ENCODE data around the gene PHACTR4.

DNA sequence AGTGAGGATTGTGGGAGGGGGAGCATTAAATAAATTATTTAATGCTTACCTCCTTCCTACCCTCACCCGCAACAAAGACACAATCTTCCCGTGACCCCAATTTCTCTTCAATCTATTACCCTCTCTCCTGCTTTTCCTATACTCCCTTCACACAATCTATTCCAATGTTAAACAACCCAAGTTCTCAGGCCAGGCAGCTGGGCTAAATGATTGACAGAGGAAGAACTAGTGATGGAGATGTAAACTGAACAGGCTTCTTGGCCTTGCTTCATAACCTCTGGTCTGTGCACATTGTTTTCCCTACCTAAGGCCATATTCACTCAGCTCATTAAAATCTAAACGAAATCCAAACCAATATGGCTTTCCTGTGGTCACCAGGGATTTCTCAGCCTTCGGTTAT, 132.4 kb downstream of the PHACTR4 start:
- TF ChIP-seq, protein P1, sequence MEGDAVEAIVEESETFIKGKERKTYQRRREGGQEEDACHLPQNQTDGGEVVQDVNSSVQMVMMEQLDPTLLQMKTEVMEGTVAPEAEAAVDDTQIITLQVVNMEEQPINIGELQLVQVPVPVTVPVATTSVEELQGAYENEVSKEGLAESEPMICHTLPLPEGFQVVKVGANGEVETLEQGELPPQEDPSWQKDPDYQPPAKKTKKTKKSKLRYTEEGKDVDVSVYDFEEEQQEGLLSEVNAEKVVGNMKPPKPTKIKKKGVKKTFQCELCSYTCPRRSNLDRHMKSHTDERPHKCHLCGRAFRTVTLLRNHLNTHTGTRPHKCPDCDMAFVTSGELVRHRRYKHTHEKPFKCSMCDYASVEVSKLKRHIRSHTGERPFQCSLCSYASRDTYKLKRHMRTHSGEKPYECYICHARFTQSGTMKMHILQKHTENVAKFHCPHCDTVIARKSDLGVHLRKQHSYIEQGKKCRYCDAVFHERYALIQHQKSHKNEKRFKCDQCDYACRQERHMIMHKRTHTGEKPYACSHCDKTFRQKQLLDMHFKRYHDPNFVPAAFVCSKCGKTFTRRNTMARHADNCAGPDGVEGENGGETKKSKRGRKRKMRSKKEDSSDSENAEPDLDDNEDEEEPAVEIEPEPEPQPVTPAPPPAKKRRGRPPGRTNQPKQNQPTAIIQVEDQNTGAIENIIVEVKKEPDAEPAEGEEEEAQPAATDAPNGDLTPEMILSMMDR (IDR thresholded peaks at IDR 0.05) = no peak
- no peak for TF ChIP-seq POLR2A (IDR thresholded peaks at IDR 0.05)
